Ramos (cell line): ENCODE results near the gene TRHDE.

Experiments
- in situ Hi-C: fragments of 300-500 bp; cut with MboI; formaldehyde crosslinking; loops from one replicate; pipeline ENCODE4 v1.14.3; 2022; ENCODE audit warnings: low sequenced_read_pairs; ENCODE audit not compliant: unreplicated experiment

TRHDE gene

GRCh38 chr12:72304751-72305150, 32.6 kb downstream of the TRHDE start:
- in situ Hi-C loops, result no loop called here

GRCh38 chr12:72307229-72307628, 35.1 kb downstream of the TRHDE start:
- in situ Hi-C loops, result no loop called here

- in situ Hi-C loops, result no loop called here
These were observed 39.8 kb downstream of the TRHDE start for GRCh38 chr12:72311946-72312345.

GRCh38 chr12:72313806-72314205, 41.6 kb downstream of the TRHDE start:
- in situ Hi-C loops, result no loop called here

GRCh38 chr12:72315858-72316257, 43.7 kb downstream of the TRHDE start:
- in situ Hi-C loops, result no loop called here

GRCh38 chr12:72318341-72318740, 46.2 kb downstream of the TRHDE start:
- in situ Hi-C loops, result no loop called here

- in situ Hi-C loops, result no loop called here
These were observed 51.7 kb downstream of the TRHDE start for GRCh38 chr12:72323881-72324280.

- in situ Hi-C loops, result no loop called here
These were observed 58.1 kb downstream of the TRHDE start for GRCh38 chr12:72330301-72330700.

GRCh38 chr12:72330784-72331183, 58.6 kb downstream of the TRHDE start:
- in situ Hi-C loops, result no loop called here

GRCh38 chr12:72337382-72337781, 65.2 kb downstream of the TRHDE start:
- in situ Hi-C loops, result no loop called here

- in situ Hi-C loops, result no loop called here
These were observed 65.8 kb downstream of the TRHDE start for GRCh38 chr12:72337946-72338345.

- in situ Hi-C loops, result no loop called here
These were observed 66.3 kb downstream of the TRHDE start for GRCh38 chr12:72338437-72338836.

- in situ Hi-C loops, result no loop called here
These were observed 74.3 kb downstream of the TRHDE start for GRCh38 chr12:72346363-72346944.

- in situ Hi-C loops, result no loop called here
These were observed 77.3 kb downstream of the TRHDE start for GRCh38 chr12:72349491-72349890.

- in situ Hi-C loops, result no loop called here
These were observed 87.2 kb downstream of the TRHDE start for GRCh38 chr12:72359416-72359815.

GRCh38 chr12:72365151-72365550, 93.0 kb downstream of the TRHDE start:
- in situ Hi-C loops, result no loop called here

GRCh38 chr12:72366255-72366654, 94.1 kb downstream of the TRHDE start:
- in situ Hi-C loops, result no loop called here

- in situ Hi-C loops, result no loop called here
These were observed 96.1 kb downstream of the TRHDE start for GRCh38 chr12:72368298-72368697.

GRCh38 chr12:72368719-72369422, 96.7 kb downstream of the TRHDE start:
- in situ Hi-C loops, result no loop called here

GRCh38 chr12:72369423-72369959, 97.3 kb downstream of the TRHDE start:
- in situ Hi-C loops, result no loop called here

- in situ Hi-C loops, result no loop called here
These were observed 108.3 kb downstream of the TRHDE start for GRCh38 chr12:72380441-72380840.

GRCh38 chr12:72388322-72388721, 116.2 kb downstream of the TRHDE start:
- in situ Hi-C loops, result no loop called here
